ENCODE measurements around the gene CD68.

CD68 gene

GRCh38 chr17:7572588-7573323, 6.7 kb upstream of the CD68 start:
- H3K27ac ChIP-seq: peak overlapping the region; percentile 94
- TF ChIP-seq, protein P1, sequence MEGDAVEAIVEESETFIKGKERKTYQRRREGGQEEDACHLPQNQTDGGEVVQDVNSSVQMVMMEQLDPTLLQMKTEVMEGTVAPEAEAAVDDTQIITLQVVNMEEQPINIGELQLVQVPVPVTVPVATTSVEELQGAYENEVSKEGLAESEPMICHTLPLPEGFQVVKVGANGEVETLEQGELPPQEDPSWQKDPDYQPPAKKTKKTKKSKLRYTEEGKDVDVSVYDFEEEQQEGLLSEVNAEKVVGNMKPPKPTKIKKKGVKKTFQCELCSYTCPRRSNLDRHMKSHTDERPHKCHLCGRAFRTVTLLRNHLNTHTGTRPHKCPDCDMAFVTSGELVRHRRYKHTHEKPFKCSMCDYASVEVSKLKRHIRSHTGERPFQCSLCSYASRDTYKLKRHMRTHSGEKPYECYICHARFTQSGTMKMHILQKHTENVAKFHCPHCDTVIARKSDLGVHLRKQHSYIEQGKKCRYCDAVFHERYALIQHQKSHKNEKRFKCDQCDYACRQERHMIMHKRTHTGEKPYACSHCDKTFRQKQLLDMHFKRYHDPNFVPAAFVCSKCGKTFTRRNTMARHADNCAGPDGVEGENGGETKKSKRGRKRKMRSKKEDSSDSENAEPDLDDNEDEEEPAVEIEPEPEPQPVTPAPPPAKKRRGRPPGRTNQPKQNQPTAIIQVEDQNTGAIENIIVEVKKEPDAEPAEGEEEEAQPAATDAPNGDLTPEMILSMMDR (conservative IDR thresholded peaks at IDR 0.05): no peak

- TF ChIP-seq, protein P1 (conservative IDR thresholded peaks at IDR 0.05): no peak
- peak overlapping the region; percentile 94 for H3K27ac ChIP-seq
Observed at GRCh38 chr17:7573324-7574080, 5.9 kb upstream of the CD68 start.

DNA sequence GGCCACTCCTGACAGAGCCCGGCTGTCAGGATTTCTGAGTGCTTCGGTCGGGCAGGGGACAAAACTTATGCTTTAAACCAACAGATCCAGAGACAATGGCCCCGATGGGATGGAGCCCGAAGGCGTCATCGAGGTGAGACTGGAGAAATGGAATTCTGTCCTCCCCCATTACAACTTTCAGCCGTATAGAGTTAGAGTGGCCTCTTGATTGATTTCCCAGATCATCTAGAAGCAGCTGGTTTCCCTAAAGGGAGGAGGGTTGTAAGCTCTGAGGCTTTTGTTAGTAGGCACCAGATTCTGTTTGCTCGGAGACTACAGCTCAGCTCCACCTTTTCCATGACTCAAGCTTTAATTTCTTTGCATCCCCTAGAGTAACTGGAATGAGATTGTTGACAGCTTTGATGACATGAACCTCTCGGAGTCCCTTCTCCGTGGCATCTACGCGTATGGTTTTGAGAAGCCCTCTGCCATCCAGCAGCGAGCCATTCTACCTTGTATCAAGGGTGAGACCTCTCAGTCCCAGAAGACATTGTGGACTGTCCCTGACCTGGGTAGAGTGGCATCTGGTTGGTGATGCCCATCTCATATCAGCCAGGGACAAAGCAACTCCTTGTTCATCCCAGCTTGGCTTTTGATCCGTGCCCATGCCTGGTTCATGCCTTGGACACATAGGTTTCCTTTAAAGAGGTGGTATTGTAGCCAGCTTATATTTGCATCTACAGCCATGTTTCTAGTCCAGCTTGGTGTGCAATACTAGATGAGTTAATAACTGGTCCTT, 5.1 kb upstream of the CD68 start:
- TF ChIP-seq, protein P1 (conservative IDR thresholded peaks at IDR 0.05): no peak
- peak overlapping the region; percentile 94; the same call in 1 of the 2 replicates for H3K27ac ChIP-seq

GRCh38 chr17:7575481-7575883, 4.0 kb upstream of the CD68 start:
- TF ChIP-seq, protein P1 (conservative IDR thresholded peaks at IDR 0.05): no peak
- H3K27ac ChIP-seq: no peak overlapping the region

- TF ChIP-seq, protein P1 (conservative IDR thresholded peaks at IDR 0.05): no peak
- H3K27ac ChIP-seq: no peak overlapping the region
Observed at GRCh38 chr17:7575959-7576358, 3.5 kb upstream of the CD68 start.

DNA sequence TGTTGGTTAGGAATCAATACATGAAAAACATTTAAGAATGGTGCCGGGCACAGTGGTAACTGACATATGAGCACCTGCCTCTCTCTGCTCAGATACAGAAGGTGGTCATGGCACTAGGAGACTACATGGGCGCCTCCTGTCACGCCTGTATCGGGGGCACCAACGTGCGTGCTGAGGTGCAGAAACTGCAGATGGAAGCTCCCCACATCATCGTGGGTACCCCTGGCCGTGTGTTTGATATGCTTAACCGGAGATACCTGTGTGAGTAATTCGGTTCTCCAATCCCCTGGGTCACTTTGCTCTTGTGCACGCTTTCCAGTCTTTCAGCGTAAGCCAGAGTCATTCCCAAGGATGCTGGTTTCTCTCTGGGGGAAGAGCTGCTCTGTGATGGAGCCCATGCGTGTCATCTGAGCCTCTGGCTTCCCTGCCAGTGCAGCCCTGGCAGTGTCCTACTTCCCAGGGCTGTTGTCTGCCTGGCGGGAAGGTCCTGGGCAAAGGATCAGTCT, 3.0 kb upstream of the CD68 start:
- H3K27ac ChIP-seq: no peak overlapping the region; the same call in 1 of the 2 replicates

More for the DNA sequence above, 3.0 kb upstream of the CD68 start:
- TF ChIP-seq, protein P1 (conservative IDR thresholded peaks at IDR 0.05): no peak
